PC-3 (cell line): ENCODE results near the gene SDK2. TPM values are rescaled to one million over a fixed set of nuclear protein-coding genes. Genes with fewer than 3 reads are reported as not detected.
A peak's percentile ranks its signal among the peaks of the same experiment; 100 is the strongest.

Experiments
- ATAC-seq: fragments of 200-7000 bp; cut with Tn5 transposase; 2 replicates; pipeline ENCODE4 v1.9.1; 2020; ENCODE audit warnings: mild to moderate bottlenecking, moderate library complexity
- BruUV-seq: library from RNA; stranded (reverse); fragments of 400-500 nt; replicated peaks from 2 replicates; lab custom pipeline; 2021; lab: Mats Ljungman, UMichigan
- CTCF ChIA-PET: fragments of 300-600 bp; sonication (Branson Sonifier 250); formaldehyde crosslinking; loops from one replicate; lab custom pipeline; 2022; ENCODE audit warnings: antibody characterized with exemption; lab: Charles Lee
- POLR2A ChIA-PET: fragments of 300-600 bp; sonication (Branson Sonifier 250); formaldehyde crosslinking; loops from one replicate; lab custom pipeline; 2022; ENCODE audit warnings: antibody characterized with exemption; ENCODE audit not compliant: unreplicated experiment; lab: Charles Lee
- DNase-seq: peaks from one replicate; pipeline ENCODE4 v3.0.0-alpha.2; 2015
- H2AFZ ChIP-seq: fragments of 300-600 bp; sonication (generic); 2 replicates; pipeline ENCODE4 v1.6.0; 2016; ENCODE audit warnings: antibody characterized with exemption, low read length
- H3F3A ChIP-seq: fragments of 300-600 bp; sonication (generic); one replicate; pipeline ENCODE4 v1.6.0; 2017; ENCODE audit warnings: antibody characterized with exemption, low read length, control low read depth, mild to moderate bottlenecking; ENCODE audit not compliant: unreplicated experiment
- H3K27ac ChIP-seq: fragments of 300-600 bp; sonication (generic); 2 replicates; pipeline ENCODE4 v1.5.1; 2016; ENCODE audit warnings: mild to moderate bottlenecking, low read length
- H3K27me3 ChIP-seq: fragments of 300-600 bp; sonication (generic); 2 replicates; pipeline ENCODE4 v1.6.1; 2016; ENCODE audit warnings: low read length, mixed read lengths
- H3K36me3 ChIP-seq: fragments of 300-600 bp; sonication (generic); 2 replicates; pipeline ENCODE4 v1.6.1; 2016; ENCODE audit warnings: low read depth, mixed run types, low read length, mixed read lengths
- H3K4me1 ChIP-seq: fragments of 300-600 bp; sonication (generic); 2 replicates; pipeline ENCODE4 v1.5.1; 2016; ENCODE audit warnings: low read length; ENCODE audit not compliant: insufficient read depth
- H3K4me2 ChIP-seq: fragments of 300-600 bp; sonication (generic); 2 replicates; pipeline ENCODE4 v1.6.0; 2016; ENCODE audit warnings: low read length
- H3K4me3 ChIP-seq: fragments of 300-600 bp; sonication (generic); 2 replicates; pipeline ENCODE4 v1.5.1; 2016; ENCODE audit warnings: mild to moderate bottlenecking, low read length, mixed read lengths
- H3K79me2 ChIP-seq: fragments of 300-600 bp; sonication (generic); 2 replicates; pipeline ENCODE4 v1.6.1; 2017; ENCODE audit warnings: low read length, mixed read lengths
- H3K9ac ChIP-seq: fragments of 300-600 bp; sonication (generic); 2 replicates; pipeline ENCODE4 v1.6.0; 2016; ENCODE audit warnings: mild to moderate bottlenecking, low read length
- H3K9me2 ChIP-seq: fragments of 300-600 bp; sonication (generic); replicated peaks from 2 replicates; pipeline ENCODE4 v1.6.1; 2016; ENCODE audit warnings: mixed run types, low read length, mixed read lengths
- H3K9me3 ChIP-seq: fragments of 300-600 bp; sonication (generic); 2 replicates; pipeline ENCODE4 v1.6.1; 2016; ENCODE audit warnings: low read length, mixed read lengths
- H4K20me1 ChIP-seq: fragments of 300-600 bp; sonication (generic); 2 replicates; pipeline ENCODE4 v1.6.1; 2016; ENCODE audit warnings: low read length, mixed read lengths
- CTCF ChIP-seq: fragments of 300-600 bp; sonication (generic); conservative IDR thresholded peaks from 2 replicates; pipeline ENCODE4 v1.5.1; 2017; ENCODE audit warnings: antibody characterized with exemption, low read depth, mild to moderate bottlenecking, low read length
- EZH2 ChIP-seq: fragments of 300-600 bp; sonication (generic); IDR thresholded peaks from one replicate; pipeline ENCODE4 v1.6.1; 2017; ENCODE audit warnings: antibody characterized with exemption, mild to moderate bottlenecking, low read length; ENCODE audit not compliant: unreplicated experiment
- EZH2phosphoT487 ChIP-seq: fragments of 300-600 bp; sonication (generic); IDR thresholded peaks from 2 replicates; pipeline ENCODE4 v1.6.1; 2018; ENCODE audit warnings: mild to moderate bottlenecking, antibody characterized with exemption, low read length, borderline replicate concordance
- intact Hi-C: fragments of 100-400 bp; cut with micrococcal nuclease; formaldehyde crosslinking; loops from 2 replicates; pipeline ENCODE4 v1.9.0; 2023
- total RNA-seq: library from RNA; depleted of rRNA; stranded (reverse); fragments of >200 nt; gene quantifications from 2 replicates; pipeline ENCODE4 v1.2.3, GENCODE V29; 2014

Gene SDK2
- total RNA-seq, 1 experiment from 2014 or later: 0.07 TPM

GRCh38 chr17:73290399-73291259 lies 353.6 kb downstream of the SDK2 start:
- intact Hi-C loops: no loop called here
- H3K9me2 ChIP-seq: no peaks in the 10 kb centered on the region
- peaks cover 91% of the 10 kb centered on the region for H3K79me2 ChIP-seq
- no peak overlapping the region for H2AFZ ChIP-seq
- TF ChIP-seq EZH2 (no peak), CTCF (no peak)
- peak overlapping the region; percentile 95 for H3K27ac ChIP-seq
- no TSS peak for BruUV-seq
- H3K9ac ChIP-seq: peak overlapping the region; percentile 87
- H3K36me3 ChIP-seq: peaks cover 7% of the 10 kb centered on the region; the same call in 1 of the 2 replicates
- ATAC-seq (no peak), DNase-seq (no peak)
- H3K4me1 ChIP-seq: peaks cover 86% of the 10 kb centered on the region
- peak overlapping the region; percentile 13; the same call in 1 of the 2 replicates for H3K4me3 ChIP-seq
- no peaks in the 10 kb centered on the region for H3K27me3 ChIP-seq
- ChIA-PET CTCF (interaction anchor here (1.1 to 1.9 kb wide), 4 partner anchors 20 to 81 kb away, joined by 4 to 13 read pairs (median 5); no protein-coding TSS in a partner anchor), POLR2A (interaction anchor here (1.9 kb wide), 1 partner anchor 20 kb away, joined by 15 read pairs; no protein-coding TSS in a partner anchor)
- peak overlapping the region; percentile 75 for H3K4me2 ChIP-seq
- peaks cover 17% of the 10 kb centered on the region; the same call in 1 of the 2 replicates for H4K20me1 ChIP-seq
- H3F3A ChIP-seq: peaks cover 11% of the 10 kb centered on the region
- no peaks in the 10 kb centered on the region for H3K9me3 ChIP-seq

GRCh38 chr17:73289549-73290254 lies 354.5 kb downstream of the SDK2 start:
- no peak overlapping the region for H2AFZ ChIP-seq
- no peaks in the 10 kb centered on the region for H3K27me3 ChIP-seq
- TF ChIP-seq EZH2phosphoT487: no peak
- ChIA-PET CTCF (no interaction called here), POLR2A (interaction anchor here (0.6 kb wide), 1 partner anchor 14 kb away, joined by 9 read pairs; no protein-coding TSS in a partner anchor)
- peak overlapping the region; percentile 10 for H3K27ac ChIP-seq
- H3K9me2 ChIP-seq: no peaks in the 10 kb centered on the region
- peaks cover 16% of the 10 kb centered on the region; the same call in 1 of the 2 replicates for H3K36me3 ChIP-seq
- H3F3A ChIP-seq: peaks cover 11% of the 10 kb centered on the region
- peak overlapping the region; percentile 75 for H3K4me2 ChIP-seq
- peaks cover 23% of the 10 kb centered on the region; the same call in 1 of the 2 replicates for H4K20me1 ChIP-seq
- H3K9ac ChIP-seq: no peak overlapping the region
- no peak overlapping the region for H3K4me3 ChIP-seq
- H3K4me1 ChIP-seq: peaks cover 83% of the 10 kb centered on the region
- intact Hi-C loops: no loop called here
- DNase-seq (no peak), ATAC-seq (no peak)
- peaks cover 89% of the 10 kb centered on the region for H3K79me2 ChIP-seq
- no peaks in the 10 kb centered on the region for H3K9me3 ChIP-seq
- BruUV-seq: no TSS peak

GRCh38 chr17:73288534-73289302 lies 355.5 kb downstream of the SDK2 start:
- H3K4me2 ChIP-seq: peak overlapping the region; percentile 75

More at GRCh38 chr17:73288534-73289302, 355.5 kb downstream of the SDK2 start:
- ChIA-PET CTCF (no interaction called here), POLR2A (no interaction called here)
- Histone ChIP-seq H3K4me1 (peaks cover 73% of the 10 kb centered on the region), H3K36me3 (peaks cover 25% of the 10 kb centered on the region; the same call in 1 of the 2 replicates), H3K4me3 (no peak overlapping the region), H3K9ac (no peak overlapping the region), H3K79me2 (peaks cover 81% of the 10 kb centered on the region), H2AFZ (no peak overlapping the region), H3K9me3 (no peaks in the 10 kb centered on the region), H3K9me2 (no peaks in the 10 kb centered on the region), H3F3A (peaks cover 11% of the 10 kb centered on the region), H4K20me1 (peaks cover 23% of the 10 kb centered on the region; the same call in 1 of the 2 replicates), H3K27me3 (no peaks in the 10 kb centered on the region), H3K27ac (peak overlapping the region; percentile 10; the same call in 1 of the 2 replicates)
- ATAC-seq (no peak), DNase-seq (peak; percentile 33)
- BruUV-seq: no TSS peak
- intact Hi-C loops: no loop called here
- TF ChIP-seq CTCF (no peak), EZH2phosphoT487 (no peak), EZH2 (no peak)
